Measurements from ENCODE around the gene TDRD15. TPM values are rescaled to one million over a fixed set of nuclear protein-coding genes. Genes with fewer than 3 reads are reported as not detected.
"Not testable (repeated sequence)": the region's sequence is repeated elsewhere in the genome, so short reads cannot be mapped to it uniquely, and the experiment has no call there.

The TDRD15 gene
- polyA plus RNA-seq, 3 donors from 2014 or later, result not detected

GRCh38 chr2:21103274-21103891 is 20.4 kb upstream of the TDRD15 start:
- peak overlapping the region in 1 of 6 donors; percentile 48 for H3K27ac Mint-ChIP-seq
- no peak overlapping the region for H3K4me3 Mint-ChIP-seq
- H3K27me3 Mint-ChIP-seq (ENCODE audit: low read depth in 3 of 3), result peaks cover 2 to 5% (median 4%) of the 10 kb centered on the region in 3 donors

GRCh38 chr2:21104030-21104660 is 19.6 kb upstream of the TDRD15 start:
- no peak overlapping the region for H3K27ac Mint-ChIP-seq
- H3K4me1 Mint-ChIP-seq, result peaks cover 0 to 9% of the 10 kb centered on the region in 2 donors

More at GRCh38 chr2:21103274-21103891, 20.4 kb upstream of the TDRD15 start:
- Mint-ChIP-seq H3K9me3 (peaks cover 0 to 4% (median 0%) of the 10 kb centered on the region in 6 donors), H3K4me1 (peaks cover 0 to 9% of the 10 kb centered on the region in 2 donors), H3K36me3 (no peaks in the 10 kb centered on the region)
- no peak for DNase-seq

GRCh38 chr2:21111012-21111411 is 12.8 kb upstream of the TDRD15 start:
- peaks cover 0 to 7% (median 1%) of the 10 kb centered on the region in 6 donors for H3K9me3 Mint-ChIP-seq
- H3K27me3 Mint-ChIP-seq (ENCODE audit: low read depth in 3 of 3), result peaks cover 0 to 4% (median 3%) of the 10 kb centered on the region in 3 donors
- H3K4me3 Mint-ChIP-seq, result no peak overlapping the region
- DNase-seq, result no peak
- H3K27ac Mint-ChIP-seq, result no peak overlapping the region
- H3K4me1 Mint-ChIP-seq, result no peaks in the 10 kb centered on the region
- H3K36me3 Mint-ChIP-seq, result no peaks in the 10 kb centered on the region

More at GRCh38 chr2:21104030-21104660, 19.6 kb upstream of the TDRD15 start:
- Mint-ChIP-seq H3K27me3 (ENCODE audit: low read depth in 3 of 3) (peaks cover 2 to 5% (median 4%) of the 10 kb centered on the region in 3 donors), H3K9me3 (peaks cover 0 to 4% (median 0%) of the 10 kb centered on the region in 6 donors), H3K4me3 (no peak overlapping the region), H3K36me3 (no peaks in the 10 kb centered on the region)
- no peak for DNase-seq

GRCh38 chr2:21117688-21118087 is 6.1 kb upstream of the TDRD15 start:
- Mint-ChIP-seq H3K9me3 (peaks cover 0 to 3% (median 0%) of the 10 kb centered on the region in 6 donors), H3K27me3 (ENCODE audit: low read depth in 3 of 3) (peaks cover 3 to 6% (median 5%) of the 10 kb centered on the region in 3 donors), H3K27ac (no peak overlapping the region), H3K4me3 (no peak overlapping the region), H3K4me1 (peaks cover 0 to 4% of the 10 kb centered on the region in 2 donors), H3K36me3 (no peaks in the 10 kb centered on the region)
- DNase-seq, result no peak

- Mint-ChIP-seq H3K27ac (no peak overlapping the region), H3K36me3 (no peaks in the 10 kb centered on the region), H3K9me3 (peaks cover 0 to 3% (median 0%) of the 10 kb centered on the region in 6 donors), H3K27me3 (ENCODE audit: low read depth in 3 of 3) (peaks cover 2 to 5% (median 4%) of the 10 kb centered on the region in 3 donors), H3K4me1 (peaks cover 0 to 4% of the 10 kb centered on the region in 2 donors), H3K4me3 (no peak overlapping the region)
- DNase-seq, result peak in 1 of 3 donors; percentile 7
Measured at GRCh38 chr2:21118302-21118920, 5.4 kb upstream of the TDRD15 start.

GRCh38 chr2:21131861-21132260 is 8.1 kb downstream of the TDRD15 start:
- Mint-ChIP-seq H3K27me3 (ENCODE audit: low read depth in 3 of 3) (no peaks in the 10 kb centered on the region), H3K4me3 (no peak overlapping the region), H3K9me3 (peaks cover 0 to 1% (median 0%) of the 10 kb centered on the region in 6 donors), H3K27ac (no peak overlapping the region), H3K36me3 (no peaks in the 10 kb centered on the region), H3K4me1 (no peaks in the 10 kb centered on the region)
- no peak for DNase-seq

GRCh38 chr2:21135585-21135984 is 11.8 kb downstream of the TDRD15 start:
- H3K4me1 Mint-ChIP-seq, result no peaks in the 10 kb centered on the region
- H3K4me3 Mint-ChIP-seq, result no peak overlapping the region
- no peaks in the 10 kb centered on the region for H3K27me3 Mint-ChIP-seq (ENCODE audit: low read depth in 3 of 3)
- H3K36me3 Mint-ChIP-seq, result no peaks in the 10 kb centered on the region
- DNase-seq, result no peak
- peaks cover 0 to 1% (median 0%) of the 10 kb centered on the region in 6 donors for H3K9me3 Mint-ChIP-seq
- H3K27ac Mint-ChIP-seq, result no peak overlapping the region

GRCh38 chr2:21142149-21142548 is 18.4 kb downstream of the TDRD15 start:
- Mint-ChIP-seq H3K36me3 (no peaks in the 10 kb centered on the region), H3K27ac (no peak overlapping the region), H3K27me3 (ENCODE audit: low read depth in 3 of 3) (no peaks in the 10 kb centered on the region), H3K4me1 (no peaks in the 10 kb centered on the region), H3K4me3 (no peak overlapping the region), H3K9me3 (no peaks in the 10 kb centered on the region)
- DNase-seq, result no peak

GRCh38 chr2:21146638-21147037 is 22.9 kb downstream of the TDRD15 start:
- Mint-ChIP-seq H3K36me3 (no peaks in the 10 kb centered on the region), H3K27ac (no peak overlapping the region), H3K9me3 (no peaks in the 10 kb centered on the region), H3K4me3 (no peak overlapping the region), H3K4me1 (no peaks in the 10 kb centered on the region), H3K27me3 (ENCODE audit: low read depth in 3 of 3) (peaks cover 0 to 2% (median 0%) of the 10 kb centered on the region in 3 donors)
- DNase-seq, result no peak

- no peaks in the 10 kb centered on the region for H3K36me3 Mint-ChIP-seq
- H3K9me3 Mint-ChIP-seq, result peaks cover 0 to 2% (median 0%) of the 10 kb centered on the region in 6 donors
- H3K4me1 Mint-ChIP-seq, result no peaks in the 10 kb centered on the region
- no peak overlapping the region for H3K27ac Mint-ChIP-seq
- no peak overlapping the region for H3K4me3 Mint-ChIP-seq
- peaks cover 0 to 2% (median 0%) of the 10 kb centered on the region in 3 donors for H3K27me3 Mint-ChIP-seq (ENCODE audit: low read depth in 3 of 3)
- DNase-seq, result no peak
Measured at GRCh38 chr2:21148718-21149117, 24.9 kb downstream of the TDRD15 start.

- H3K27me3 Mint-ChIP-seq (ENCODE audit: low read depth in 3 of 3); H3K4me1 Mint-ChIP-seq; H3K9me3 Mint-ChIP-seq; H3K27ac Mint-ChIP-seq; DNase-seq; H3K4me3 Mint-ChIP-seq; H3K36me3 Mint-ChIP-seq: not testable (repeated sequence)
Measured at GRCh38 chr2:21151234-21151633, 27.5 kb downstream of the TDRD15 start.

- Mint-ChIP-seq H3K27ac (no peak overlapping the region), H3K4me3 (no peak overlapping the region), H3K27me3 (ENCODE audit: low read depth in 3 of 3) (peaks cover 0 to 2% (median 2%) of the 10 kb centered on the region in 3 donors), H3K36me3 (no peaks in the 10 kb centered on the region), H3K4me1 (no peaks in the 10 kb centered on the region), H3K9me3 (peaks cover 0 to 4% (median 0%) of the 10 kb centered on the region in 6 donors)
- DNase-seq, result no peak
Measured at GRCh38 chr2:21155365-21156136, 31.8 kb downstream of the TDRD15 start.

- Mint-ChIP-seq H3K9me3 (peaks cover 0 to 6% (median 0%) of the 10 kb centered on the region in 6 donors), H3K4me3 (no peak overlapping the region), H3K4me1 (no peaks in the 10 kb centered on the region), H3K36me3 (no peaks in the 10 kb centered on the region), H3K27ac (no peak overlapping the region), H3K27me3 (ENCODE audit: low read depth in 3 of 3) (no peaks in the 10 kb centered on the region)
- no peak for DNase-seq
Measured at GRCh38 chr2:21161122-21161521, 37.4 kb downstream of the TDRD15 start.

All from immature natural killer cell (primary cell).